Sigmoid colon (tissue), 7 donors: ENCODE results near the gene CACNA1C. TPM values are rescaled to one million over a fixed set of nuclear protein-coding genes. Genes with fewer than 3 reads are reported as not detected.

ENCODE experiments used
- DNase-seq: peaks from one replicate; pipeline ENCODE4 v3.0.0-alpha.2; 2019
- H3K27ac ChIP-seq, 4 donors: fragments of 200-600 bp; sonication (generic); one replicate each; pipeline ENCODE4 v1.5.1; 2016 to 2019; ENCODE audit warnings: mild to moderate bottlenecking in 1 of 4
- H3K27me3 ChIP-seq, 3 donors: fragments of 200-600 bp; sonication (generic); one replicate each; pipeline ENCODE4 v1.5.1; 2019; ENCODE audit warnings: mild to moderate bottlenecking in 1 of 3
- H3K36me3 ChIP-seq, 4 donors: fragments of 200-600 bp; sonication (generic); one replicate each; pipeline ENCODE4 v1.5.1; 2016 to 2019
- H3K4me1 ChIP-seq, 4 donors: fragments of 200-600 bp; sonication (generic); one replicate each; pipeline ENCODE4 v1.5.1; 2017 to 2019
- H3K4me3 ChIP-seq, 4 donors: fragments of 200-600 bp; sonication (generic); one replicate each; pipeline ENCODE4 v1.5.1; 2017 to 2019; ENCODE audit warnings: mild to moderate bottlenecking in 2 of 4, moderate library complexity in 1 of 4
- H3K9me3 ChIP-seq, 4 donors: fragments of 200-600 bp in 3 of 4; sonication (generic) in 3 of 4; one replicate each; pipeline versions ENCODE4 v1.5.1 to v1.6.1; 2013 to 2019
- CTCF ChIP-seq, 4 experiments: fragments of 450-650 bp in 3 of 4; fragments of 200-600 bp in 1 of 4; IDR thresholded peaks; one replicate each; pipeline ENCODE4 v1.5.1; 2016 to 2019; ENCODE audit warnings: antibody characterized with exemption in 4 of 4, mild to moderate bottlenecking in 3 of 4, moderate library complexity in 2 of 4
- EP300 ChIP-seq, 4 donors: sonication (generic); formaldehyde crosslinking; IDR thresholded peaks; one replicate each; pipeline ENCODE4 v1.6.1; 2017; ENCODE audit warnings: antibody characterized with exemption in 4 of 4
- POLR2A ChIP-seq, 2 donors: fragments of 450-650 bp; IDR thresholded peaks; one replicate each; pipeline ENCODE4 v1.6.1; 2016; ENCODE audit warnings: antibody characterized with exemption in 2 of 2, mild to moderate bottlenecking in 2 of 2, moderate library complexity in 2 of 2
- POLR2AphosphoS5 ChIP-seq, 4 donors: sonication (generic); formaldehyde crosslinking; IDR thresholded peaks; one replicate each; pipeline ENCODE4 v1.6.1; 2017; ENCODE audit warnings: antibody characterized with exemption in 4 of 4
- WGBS, 2 donors: extraction: QIAGEN DNeasy Blood & Tissue Kit; methylation state at CpG; one replicate each; pipeline ENCODE4 v1.1.7; 2013; 5-methylcytosine and 5-hydroxymethylcytosine counted together
- intact Hi-C: fragments of 100-400 bp; cut with DNase I; formaldehyde crosslinking; loops from one replicate; pipeline ENCODE4 v1.15.1; 2023
- polyA plus RNA-seq, 3 donors: library from polyadenylated mRNA; stranded (reverse); fragments of 200-250 nt; gene quantifications; one replicate each; pipeline ENCODE4 v1.2.3, GENCODE V29; 2013
- total RNA-seq, 4 donors: library from RNA; depleted of rRNA; stranded (reverse); fragments of >200 nt; gene quantifications; one replicate each; pipeline ENCODE4 v1.1.0, GENCODE V29; 2016
- donor health status: healthy with polysubstance abuse.
- donor health status: Bipolar disorder and iron deficiency.
- donor health status: healthy.

CACNA1C gene
- total and polyA plus RNA-seq, 7 donors: 0.46 to 213 (median 62.0) TPM

GRCh38 chr12:2266666-2267620 is 214.2 kb downstream of the CACNA1C start:
- Histone ChIP-seq H3K4me1 (peaks cover 0 to 79% (median 69%) of the 10 kb centered on the region in 4 donors), H3K4me3 (no peak overlapping the region), H3K9me3 (no peaks in the 10 kb centered on the region), H3K27me3 (no peaks in the 10 kb centered on the region), H3K36me3 (no peaks in the 10 kb centered on the region), H3K27ac (peak overlapping the region; percentile 77 to 87 (median 84))
- TF ChIP-seq POLR2A (IDR thresholded peaks at IDR 0.05): no peak
- no peak for TF ChIP-seq CTCF (IDR thresholded peaks at IDR 0.05)
- TF ChIP-seq EP300 (IDR thresholded peaks at IDR 0.05): no peak
- no peak for TF ChIP-seq POLR2AphosphoS5 (IDR thresholded peaks at IDR 0.05)
- 19 to 64% methylated on average over 13 of the region's 13 CpGs for WGBS, 2 donors
- DNase-seq: no peak
- intact Hi-C loops: no loop called here

GRCh38 chr12:2267703-2268470 is 215.1 kb downstream of the CACNA1C start:
- WGBS, 2 donors: 62 to 75% methylated on average over 13 of the region's 13 CpGs

GRCh38 chr12:2268471-2269286 is 215.9 kb downstream of the CACNA1C start:
- no peak for DNase-seq
- H3K4me1 ChIP-seq: peaks cover 0 to 79% (median 74%) of the 10 kb centered on the region in 4 donors
- H3K36me3 ChIP-seq: no peaks in the 10 kb centered on the region
- 56 to 78% methylated on average over 18 of the region's 18 CpGs for WGBS, 2 donors
- TF ChIP-seq POLR2AphosphoS5 (IDR thresholded peaks at IDR 0.05) (peak in 1 of 4 donors; percentile 39), POLR2A (IDR thresholded peaks at IDR 0.05) (no peak)
- no peak overlapping the region for H3K4me3 ChIP-seq
- intact Hi-C loops: no loop called here
- no peaks in the 10 kb centered on the region for H3K27me3 ChIP-seq
- peak overlapping the region; percentile 77 to 87 (median 84) for H3K27ac ChIP-seq
- no peaks in the 10 kb centered on the region for H3K9me3 ChIP-seq

More at GRCh38 chr12:2267703-2268470, 215.1 kb downstream of the CACNA1C start:
- peak; percentile 81 for DNase-seq
- Histone ChIP-seq H3K9me3 (no peaks in the 10 kb centered on the region), H3K27me3 (no peaks in the 10 kb centered on the region), H3K27ac (peak overlapping the region; percentile 77 to 87 (median 84)), H3K4me3 (no peak overlapping the region), H3K36me3 (no peaks in the 10 kb centered on the region), H3K4me1 (peaks cover 0 to 79% (median 70%) of the 10 kb centered on the region in 4 donors)
- TF ChIP-seq POLR2AphosphoS5 (IDR thresholded peaks at IDR 0.05) (peak in 3 of 4 donors; percentile 37 to 58 (median 49)), EP300 (IDR thresholded peaks at IDR 0.05) (no peak)
- intact Hi-C loops: no loop called here

GRCh38 chr12:2270846-2271245 is 218.1 kb downstream of the CACNA1C start:
- Histone ChIP-seq H3K36me3 (no peaks in the 10 kb centered on the region), H3K4me3 (no peak overlapping the region), H3K4me1 (peaks cover 0 to 76% (median 71%) of the 10 kb centered on the region in 4 donors), H3K27me3 (no peaks in the 10 kb centered on the region), H3K27ac (peak overlapping the region; percentile 5 to 87 (median 84)), H3K9me3 (no peaks in the 10 kb centered on the region)
- intact Hi-C loops: loop anchor here (5.0 kb wide), 1 partner anchor 311 kb away; no protein-coding TSS in a partner anchor
- 87 to 92% methylated on average over 6 of the region's 6 CpGs for whole genome bisulfite sequencing, 2 donors
- no peak for TF ChIP-seq POLR2AphosphoS5 (IDR thresholded peaks at IDR 0.05)
- no peak for TF ChIP-seq CTCF (IDR thresholded peaks at IDR 0.05)
- TF ChIP-seq POLR2A (IDR thresholded peaks at IDR 0.05): no peak
- TF ChIP-seq EP300 (IDR thresholded peaks at IDR 0.05): no peak
- DNase-seq: no peak

- H3K4me1 ChIP-seq: peaks cover 0 to 75% (median 60%) of the 10 kb centered on the region in 4 donors
- H3K27ac ChIP-seq: peak overlapping the region; percentile 73 to 87 (median 84)
- intact Hi-C loops: loop anchor here (2.0 to 5.0 kb wide), 2 partner anchors 215 to 310 kb away; no protein-coding TSS in a partner anchor
- 86 to 88% methylated on average over 4 of the region's 4 CpGs for WGBS, 2 donors
- no peak for DNase-seq
- no peaks in the 10 kb centered on the region for H3K36me3 ChIP-seq
- no peaks in the 10 kb centered on the region for H3K9me3 ChIP-seq
- TF ChIP-seq POLR2AphosphoS5 (IDR thresholded peaks at IDR 0.05): no peak
- no peak for TF ChIP-seq EP300 (IDR thresholded peaks at IDR 0.05)
- TF ChIP-seq CTCF (IDR thresholded peaks at IDR 0.05): no peak
- no peak for TF ChIP-seq POLR2A (IDR thresholded peaks at IDR 0.05)
- H3K27me3 ChIP-seq: no peaks in the 10 kb centered on the region
- H3K4me3 ChIP-seq: no peak overlapping the region
Observed at GRCh38 chr12:2271961-2272360, 219.2 kb downstream of the CACNA1C start.
